KOPT-K1 (cell line): ENCODE measurements around the gene NDUFA13.

Source experiments
- H3K27ac ChIP-seq: fragments of 200-600 bp; sonication (generic); 2 replicates; pipeline ENCODE4 v1.5.1; 2016; ENCODE audit warnings: antibody characterized with exemption, mild to moderate bottlenecking, low read depth, low read length; ENCODE audit not compliant: poor library complexity, severe bottlenecking
- H3K36me3 ChIP-seq: fragments of 200-600 bp; sonication (generic); 2 replicates; pipeline ENCODE4 v1.5.1; 2017; ENCODE audit warnings: antibody characterized with exemption, mild to moderate bottlenecking, low read length, moderate library complexity; ENCODE audit not compliant: insufficient read depth
- H3K9me3 ChIP-seq: fragments of 200-600 bp; sonication (generic); 2 replicates; pipeline ENCODE4 v1.5.1; 2017; ENCODE audit warnings: antibody characterized with exemption, low read length, mild to moderate bottlenecking; ENCODE audit not compliant: insufficient read depth, poor library complexity, severe bottlenecking

The NDUFA13 gene

DNA sequence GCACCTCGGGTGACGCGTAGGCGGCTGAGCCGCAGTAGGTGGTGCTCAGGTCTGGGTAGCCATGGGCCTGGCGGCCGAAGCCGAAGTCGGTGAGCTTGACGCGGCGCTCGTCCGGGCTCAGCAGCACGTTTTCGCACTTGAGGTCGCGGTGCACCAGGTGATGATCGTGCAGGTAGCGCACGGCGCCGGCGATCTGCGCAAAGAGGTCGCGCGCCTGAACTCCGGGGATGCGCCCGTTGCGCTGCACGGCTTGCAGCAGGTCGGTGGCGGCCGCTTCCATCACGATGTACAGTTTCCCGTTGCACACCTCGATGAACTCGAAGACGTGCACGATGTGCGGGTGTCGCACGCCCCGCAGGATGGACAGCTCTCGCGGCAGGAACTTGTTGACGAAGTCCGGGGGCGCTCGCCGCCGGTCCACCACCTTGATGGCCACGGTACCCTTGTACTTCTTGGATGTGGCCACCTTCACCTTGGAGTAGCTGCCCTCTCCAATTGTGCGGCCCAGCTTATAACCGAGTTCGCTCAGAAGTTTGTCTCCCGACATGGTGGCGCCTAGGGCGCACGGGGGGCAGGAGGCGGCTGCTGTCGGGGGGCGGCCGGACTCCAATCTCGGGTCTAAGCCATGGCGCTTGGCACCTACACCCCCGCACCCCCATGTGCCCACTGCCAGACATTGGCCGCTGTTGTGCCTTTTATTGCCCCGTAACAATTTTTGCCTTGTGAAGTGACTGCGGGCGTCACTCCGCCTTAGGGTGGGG lies 964 bp upstream of the NDUFA13 start, which contains the start of gene TSSK6:
TSSK6 (minus strand) TSS at position 668 of the 761 bp plus-strand sequence; CDS start at position 547, 121 bp downstream.
- no peaks in the 10 kb centered on the region for H3K9me3 ChIP-seq
- H3K27ac ChIP-seq = peak within 1 kb of the TSS; percentile 88
- peaks cover 12% of the 10 kb centered on the region for H3K36me3 ChIP-seq

DNA sequence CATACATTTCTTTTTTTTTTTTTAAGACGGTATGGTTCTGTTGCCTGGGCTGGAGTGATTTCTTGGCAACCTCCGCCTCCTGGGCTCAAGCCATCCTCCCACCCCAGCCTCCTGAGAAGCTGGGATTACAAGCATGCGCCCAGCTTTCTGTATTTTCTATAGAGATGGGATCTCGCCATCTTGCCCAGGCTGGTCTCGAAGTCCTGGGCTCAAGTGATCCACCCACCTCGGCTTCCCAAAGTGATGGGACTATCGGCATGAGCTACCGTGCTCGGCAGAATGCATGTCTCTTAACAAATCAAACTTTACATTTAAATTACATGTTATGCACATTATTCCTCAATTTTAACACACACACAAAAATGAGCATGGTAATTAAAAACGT lies 1.2 kb downstream of the NDUFA13 start:
- H3K9me3 ChIP-seq = no peaks in the 10 kb centered on the region
- H3K27ac ChIP-seq = peak overlapping the region; percentile 88
- H3K36me3 ChIP-seq = peaks cover 19% of the 10 kb centered on the region

DNA sequence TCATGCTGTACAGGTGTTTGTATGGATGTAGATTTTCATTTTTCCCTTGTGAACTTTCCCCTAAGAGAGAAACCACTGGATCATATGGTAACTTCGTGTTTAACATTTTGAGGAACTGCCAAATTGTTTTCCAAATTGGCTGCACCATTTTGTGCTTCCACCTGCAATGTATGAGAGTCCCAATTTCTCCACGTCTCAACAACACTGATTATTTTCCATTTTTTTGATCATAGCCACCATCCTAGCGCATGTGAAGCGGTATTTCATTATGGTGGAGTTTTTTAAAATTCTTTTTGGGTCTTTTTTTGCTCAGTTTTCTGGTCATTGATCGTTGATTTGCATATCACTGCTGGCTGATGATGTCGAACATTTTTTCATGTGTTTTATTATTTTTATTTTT lies 5.0 kb downstream of the NDUFA13 start:
- no peak overlapping the region for H3K27ac ChIP-seq
- no peaks in the 10 kb centered on the region for H3K9me3 ChIP-seq
- peaks cover 51% of the 10 kb centered on the region for H3K36me3 ChIP-seq

DNA sequence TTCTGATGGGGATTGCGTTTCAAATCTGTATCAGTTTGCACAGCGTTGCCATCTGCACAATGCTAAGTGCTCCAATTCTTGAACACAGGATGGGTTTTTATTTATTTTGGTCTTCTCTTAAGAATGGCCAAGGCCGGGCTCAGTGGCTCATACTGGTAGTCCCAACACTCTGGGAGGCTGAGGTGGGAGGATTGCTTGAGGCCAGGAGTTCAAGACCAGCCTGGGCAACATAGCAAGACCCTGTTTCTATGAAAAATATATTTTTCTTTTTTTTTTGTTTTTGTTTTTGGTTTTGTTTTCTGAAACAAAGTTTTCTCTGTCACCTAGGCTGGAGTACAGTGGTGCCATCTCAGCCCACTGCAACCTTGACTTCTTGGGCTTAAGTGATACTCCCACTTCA lies 7.2 kb downstream of the NDUFA13 start:
- no peaks in the 10 kb centered on the region for H3K9me3 ChIP-seq
- peaks cover 71% of the 10 kb centered on the region for H3K36me3 ChIP-seq
- H3K27ac ChIP-seq = no peak overlapping the region

DNA sequence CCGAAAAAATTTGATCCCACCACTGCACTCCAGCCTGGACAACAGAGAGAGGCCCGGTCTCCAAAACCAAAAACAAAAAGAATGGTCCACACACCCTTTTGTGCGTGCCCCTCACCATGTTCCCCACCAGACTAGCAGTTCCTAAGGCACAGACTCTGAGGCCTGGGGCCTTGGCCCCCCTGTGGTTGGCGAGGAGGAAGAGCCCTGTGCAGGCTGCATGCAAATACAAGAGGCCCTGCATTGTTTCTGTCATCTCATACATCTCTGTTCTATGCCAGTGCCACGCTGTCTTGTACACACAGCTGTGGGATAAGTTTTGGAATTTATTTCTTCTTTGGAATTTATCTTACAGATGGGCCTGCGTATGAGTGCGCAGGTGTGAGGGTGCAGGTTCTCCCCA lies 8.0 kb downstream of the NDUFA13 start:
- H3K27ac ChIP-seq = peak overlapping the region; percentile 58
- H3K36me3 ChIP-seq = peaks cover 78% of the 10 kb centered on the region

DNA sequence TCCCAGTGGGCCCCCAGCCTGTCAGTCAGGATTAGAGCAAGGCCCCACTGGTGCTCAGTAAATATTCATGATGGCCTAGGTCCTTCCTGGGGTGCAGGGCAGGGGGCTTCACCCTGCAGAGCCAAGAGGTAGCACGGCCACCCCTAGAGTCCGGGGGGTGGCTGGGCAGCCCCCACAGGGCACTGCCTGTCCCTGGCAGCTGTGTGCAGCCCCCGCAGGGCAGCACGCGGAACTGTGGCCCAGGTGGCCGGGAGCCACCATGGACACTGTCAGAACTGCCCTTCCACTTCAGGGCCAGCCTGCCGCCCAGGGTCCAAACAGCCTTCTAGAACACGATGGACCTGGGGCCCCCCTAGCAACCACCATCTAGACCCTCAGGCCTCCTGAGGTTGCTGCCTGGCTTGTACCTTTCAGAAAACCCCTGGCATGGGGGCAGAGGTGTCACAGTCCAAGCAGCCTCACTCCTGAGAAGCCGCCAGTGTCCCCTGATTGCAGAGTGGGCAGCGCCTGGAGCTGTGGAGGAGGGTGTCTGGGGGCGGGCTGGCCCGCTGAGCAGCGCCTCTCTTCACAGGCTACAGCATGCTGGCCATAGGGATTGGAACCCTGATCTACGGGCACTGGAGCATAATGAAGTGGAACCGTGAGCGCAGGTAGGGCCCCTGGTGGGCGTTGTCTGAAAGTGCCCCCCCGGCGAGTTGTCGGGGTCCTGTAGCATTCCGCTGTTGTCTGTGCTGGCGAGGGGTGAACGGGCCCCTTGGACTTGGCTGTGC lies 9.8 kb downstream of the NDUFA13 start:
- Histone ChIP-seq H3K36me3 (peaks cover 77% of the 10 kb centered on the region), H3K27ac (peak overlapping the region; percentile 45), H3K9me3 (no peaks in the 10 kb centered on the region)

More for the DNA sequence above, 8.0 kb downstream of the NDUFA13 start:
- no peaks in the 10 kb centered on the region for H3K9me3 ChIP-seq

DNA sequence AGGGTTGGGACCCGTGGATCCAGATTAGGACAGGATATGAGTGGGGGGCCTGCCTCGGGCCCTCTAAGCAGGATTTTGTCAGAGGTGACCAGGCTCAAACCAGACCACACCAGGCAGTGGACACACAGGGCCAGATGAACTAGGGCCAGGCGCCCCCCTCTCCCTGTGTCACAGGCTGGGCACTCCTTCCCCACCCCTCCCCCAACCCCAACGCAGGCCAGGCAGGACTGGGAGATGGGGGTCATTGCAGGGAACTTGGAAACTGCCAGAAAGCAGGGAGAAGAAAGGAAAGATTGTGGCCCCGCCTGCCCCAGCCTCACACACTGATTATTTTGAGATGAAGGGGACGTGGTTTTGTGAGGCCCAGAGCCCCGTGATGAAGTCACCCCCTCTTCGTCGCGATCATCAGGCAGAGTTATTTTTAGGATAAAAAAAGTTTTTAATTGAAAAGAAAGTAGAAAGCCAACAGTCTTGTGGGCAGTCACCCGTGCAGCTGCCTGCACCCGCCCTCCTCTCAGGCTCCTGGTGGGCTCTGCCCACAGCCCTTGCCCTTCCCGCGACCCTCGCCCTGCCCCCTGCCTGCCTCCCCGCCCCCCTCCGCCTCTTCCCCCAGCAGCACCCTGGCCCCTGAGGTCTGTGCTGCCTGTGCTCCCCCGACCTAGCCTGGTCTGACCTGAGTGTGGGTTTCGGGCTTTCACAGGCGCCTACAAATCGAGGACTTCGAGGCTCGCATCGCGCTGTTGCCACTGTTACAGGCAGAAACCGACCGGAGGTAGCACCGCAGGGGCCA lies 10.8 kb downstream of the NDUFA13 start:
- Histone ChIP-seq H3K27ac (peak overlapping the region; percentile 45), H3K9me3 (no peaks in the 10 kb centered on the region), H3K36me3 (peaks cover 86% of the 10 kb centered on the region)

DNA sequence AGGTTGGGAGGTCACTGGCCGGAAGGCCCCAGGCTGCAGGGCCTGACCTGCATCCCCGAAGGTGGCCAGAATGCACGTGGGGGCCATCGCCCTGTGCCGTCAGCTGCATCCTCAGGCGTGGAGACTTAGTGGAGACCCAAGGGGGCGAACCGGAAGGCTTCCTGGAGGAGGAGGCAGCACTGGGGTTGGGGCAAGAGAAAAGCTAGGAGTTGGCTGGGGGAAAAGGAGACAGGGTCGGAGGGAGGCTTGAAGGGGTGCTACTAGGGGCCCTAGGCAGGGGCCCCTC lies 11.3 kb downstream of the NDUFA13 start:
- Histone ChIP-seq H3K27ac (no peak overlapping the region), H3K9me3 (no peaks in the 10 kb centered on the region), H3K36me3 (peaks cover 89% of the 10 kb centered on the region)

DNA sequence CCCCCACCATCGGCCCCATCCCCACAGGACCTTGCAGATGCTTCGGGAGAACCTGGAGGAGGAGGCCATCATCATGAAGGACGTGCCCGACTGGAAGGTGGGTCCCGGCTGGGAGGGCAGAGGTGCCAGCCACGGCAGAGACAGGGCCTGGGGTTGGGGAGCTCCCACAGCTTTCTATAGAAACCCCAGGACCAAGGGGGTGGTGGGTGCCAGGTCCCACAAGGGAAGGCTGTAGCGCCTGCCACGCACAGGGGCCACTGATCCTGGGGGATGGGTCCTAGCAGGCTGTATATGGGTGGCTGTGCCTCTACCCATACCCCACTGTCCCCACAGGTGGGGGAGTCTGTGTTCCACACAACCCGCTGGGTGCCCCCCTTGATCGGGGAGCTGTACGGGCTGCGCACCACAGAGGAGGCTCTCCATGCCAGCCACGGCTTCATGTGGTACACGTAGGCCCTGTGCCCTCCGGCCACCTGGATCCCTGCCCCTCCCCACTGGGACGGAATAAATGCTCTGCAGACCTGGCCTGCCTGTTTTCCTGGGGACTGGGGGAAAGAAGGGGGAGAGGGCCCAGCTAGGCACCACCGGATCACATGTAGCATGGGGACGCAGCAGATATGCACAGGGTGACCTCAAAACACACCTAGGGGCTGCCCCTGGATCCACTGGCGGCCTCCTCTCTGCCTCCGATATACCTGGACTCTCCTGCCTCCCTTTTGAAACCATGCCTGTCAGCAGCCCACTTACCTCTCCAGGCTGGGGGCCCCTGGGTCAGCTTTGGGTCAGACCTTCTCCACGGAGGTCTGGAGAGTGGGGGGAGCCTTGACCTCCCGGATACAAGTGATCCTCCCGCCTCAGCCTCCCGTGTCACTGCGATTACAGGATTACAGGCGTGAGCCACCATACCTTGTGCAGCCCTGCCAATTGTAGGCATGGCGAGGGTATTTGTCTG lies 11.9 kb downstream of the NDUFA13 start:
- no peak overlapping the region for H3K27ac ChIP-seq
- H3K36me3 ChIP-seq = peaks cover 84% of the 10 kb centered on the region
- H3K9me3 ChIP-seq = no peaks in the 10 kb centered on the region

DNA sequence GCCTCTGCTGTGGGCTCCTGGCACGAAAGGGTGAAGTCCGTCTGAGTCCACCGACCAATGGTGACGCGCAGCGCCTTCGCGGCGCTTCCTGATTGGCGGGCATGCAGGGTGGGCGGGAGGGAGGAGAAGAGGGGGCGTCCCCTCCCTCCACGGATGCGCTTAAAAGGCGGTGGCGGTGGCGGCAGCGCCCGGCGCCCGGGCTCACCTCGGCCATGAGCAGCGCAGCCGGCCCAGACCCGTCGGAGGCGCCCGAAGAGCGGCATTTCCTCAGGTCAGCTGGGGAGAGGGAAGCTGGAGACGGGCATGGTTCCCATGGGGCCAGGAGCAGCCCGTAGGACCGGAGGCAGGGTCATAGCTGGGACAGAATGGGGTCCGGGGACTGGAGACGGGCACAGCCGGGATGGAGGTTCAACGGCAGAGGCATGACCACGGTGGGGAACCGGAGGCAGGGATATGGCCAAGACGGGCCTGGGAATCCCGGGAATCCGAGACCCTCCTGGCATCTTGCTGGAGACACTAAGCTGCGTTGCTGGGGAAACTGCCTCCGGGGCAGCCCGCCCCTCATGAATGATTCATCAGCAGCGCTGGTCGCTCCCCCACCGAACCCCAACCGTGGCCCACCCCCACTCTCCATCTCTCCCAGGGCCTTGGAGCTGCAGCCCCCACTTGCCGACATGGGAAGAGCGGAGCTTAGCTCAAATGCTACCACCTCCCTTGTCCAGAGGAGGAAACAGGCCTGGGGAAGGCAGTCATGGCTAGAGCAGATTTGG lies 12.9 kb downstream of the NDUFA13 start, which contains the start of gene YJEFN3:
YJEFN3 (plus strand) TSS at position 191 of the 770 bp plus-strand sequence; CDS start at position 213, 22 bp downstream.
- no peak within 1 kb of the TSS for H3K27ac ChIP-seq

DNA sequence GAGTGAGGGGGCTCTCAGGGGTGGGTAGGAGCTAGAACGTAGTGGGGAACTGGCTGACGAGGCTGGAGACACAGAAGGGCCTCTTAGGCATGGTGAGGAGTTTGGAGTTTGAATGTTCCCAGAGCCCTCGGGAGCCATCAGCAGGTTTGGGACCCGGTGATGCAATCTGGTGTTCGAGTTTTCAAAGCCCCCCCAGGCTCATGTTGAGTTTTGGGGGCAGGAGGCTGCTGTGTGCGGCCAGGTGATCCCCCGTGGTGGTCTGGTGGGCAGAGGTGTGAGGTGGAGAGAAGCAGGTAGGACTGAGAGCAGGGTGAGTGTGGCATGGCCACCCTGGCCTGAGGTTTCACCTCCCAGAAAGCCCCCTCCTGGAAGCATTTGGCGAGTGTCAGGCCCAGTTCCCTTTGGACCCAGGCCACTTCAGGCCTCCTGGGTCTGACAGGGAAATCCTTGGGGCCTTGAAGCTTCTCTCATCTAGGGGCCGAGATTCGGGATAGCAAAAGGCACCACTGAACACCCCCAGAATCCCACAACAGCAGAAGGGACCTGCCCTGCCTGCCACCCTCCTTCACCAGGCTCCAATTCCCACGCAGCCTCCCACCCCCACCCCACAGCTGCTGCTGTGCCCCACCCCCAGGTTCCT lies 13.9 kb downstream of the NDUFA13 start:
- Histone ChIP-seq H3K27ac (no peak overlapping the region), H3K9me3 (no peaks in the 10 kb centered on the region), H3K36me3 (peaks cover 68% of the 10 kb centered on the region)

More for the DNA sequence above, 12.9 kb downstream of the NDUFA13 start, which contains the start of gene YJEFN3:
- no peaks in the 10 kb centered on the region for H3K9me3 ChIP-seq
- H3K36me3 ChIP-seq = peaks cover 78% of the 10 kb centered on the region

DNA sequence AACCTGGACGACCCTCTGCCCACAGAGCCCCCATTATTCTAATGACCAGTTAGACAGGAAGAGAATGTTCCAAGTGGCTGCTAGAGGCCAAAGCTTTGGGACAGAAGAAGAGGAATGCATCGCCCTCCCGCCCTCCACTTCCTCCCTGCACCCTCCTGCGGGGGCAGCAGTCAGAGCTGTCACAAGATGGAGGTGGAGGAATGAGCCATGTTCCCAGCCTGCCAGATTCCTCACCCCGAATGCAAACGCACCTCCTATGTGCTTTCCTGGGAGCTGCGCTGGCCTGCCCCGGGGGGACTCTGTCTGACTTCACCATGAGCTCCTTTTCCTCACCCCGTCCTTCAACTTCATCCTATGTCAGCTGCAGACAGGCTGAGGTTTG lies 14.4 kb downstream of the NDUFA13 start:
- no peak overlapping the region for H3K27ac ChIP-seq
- peaks cover 63% of the 10 kb centered on the region for H3K36me3 ChIP-seq
- H3K9me3 ChIP-seq = no peaks in the 10 kb centered on the region

DNA sequence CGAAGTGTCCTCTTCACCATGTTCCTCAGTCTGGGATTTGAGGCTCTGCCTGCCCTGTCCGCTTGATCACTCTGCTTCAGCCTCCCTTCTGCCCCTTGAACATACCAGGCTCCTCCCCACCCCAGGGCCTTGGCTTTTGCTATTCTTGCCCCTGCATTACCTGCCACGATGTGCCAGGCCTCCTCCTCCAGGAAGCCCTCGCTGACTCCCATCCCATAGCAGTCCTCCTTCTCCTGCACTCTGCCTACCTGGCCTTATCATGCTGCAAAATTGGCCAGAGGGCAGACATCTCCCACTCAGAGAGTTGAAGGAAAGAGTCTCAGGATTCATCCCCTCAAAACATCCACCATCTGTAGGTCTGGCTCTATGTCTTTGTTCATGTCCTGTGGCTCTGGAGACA lies 14.9 kb downstream of the NDUFA13 start:
- H3K27ac ChIP-seq = no peak overlapping the region
- H3K9me3 ChIP-seq = no peaks in the 10 kb centered on the region
- H3K36me3 ChIP-seq = peaks cover 58% of the 10 kb centered on the region
